NAMALWA (cell line): Measurements from ENCODE around the gene CAPN6.

Experiments
- DNase-seq: peaks from one replicate; pipeline ENCODE4 v3.0.0-alpha.2; 2015; ENCODE audit warnings: low spot score

Gene CAPN6

GRCh38 chrX:111200327-111200726, 70.0 kb downstream of the CAPN6 start:
- DNase-seq: no peak

GRCh38 chrX:111199505-111199904, 70.8 kb downstream of the CAPN6 start:
- DNase-seq: no peak
